Measurements from ENCODE around the gene IKBIP.
A peak's percentile ranks its signal among the peaks of the same experiment; 100 is the strongest.
"Not testable (repeated sequence)": the region's sequence is repeated elsewhere in the genome, so short reads cannot be mapped to it uniquely, and the experiment has no call there.

The IKBIP gene

DNA sequence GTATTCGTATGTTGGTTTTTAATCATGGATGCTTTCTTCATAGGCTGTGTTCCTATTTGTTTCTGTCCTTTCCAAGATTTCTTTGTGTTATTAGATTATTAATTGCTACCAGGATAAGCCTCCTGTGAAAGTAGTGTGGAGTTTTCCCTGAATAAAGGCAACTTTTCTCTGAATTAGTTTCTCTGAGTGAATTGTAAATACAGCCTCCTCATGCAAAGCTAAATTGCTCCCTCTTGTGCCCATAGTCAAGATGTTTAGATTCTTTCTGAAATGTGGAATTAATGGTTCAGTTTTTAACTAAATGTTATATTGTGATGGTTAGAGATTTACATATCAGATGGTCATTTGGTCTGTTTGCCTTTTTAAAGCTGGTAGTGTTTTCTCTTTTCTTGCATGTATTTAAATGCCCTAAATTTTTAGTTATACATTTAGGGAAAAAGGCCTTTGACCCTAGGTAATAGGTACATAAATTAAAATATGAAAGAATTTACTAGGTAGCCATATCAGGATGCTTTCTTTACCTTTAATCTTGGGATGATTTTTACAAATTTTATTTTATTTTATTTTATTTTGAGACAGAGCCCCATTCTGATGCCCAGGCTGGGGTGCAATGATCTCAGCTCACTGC lies 9.4 kb upstream of the IKBIP start:
- H3K4me3 ChIP-seq (ENCODE audit: low read depth, low read length), result no peak overlapping the region
- TF ChIP-seq, protein P1, sequence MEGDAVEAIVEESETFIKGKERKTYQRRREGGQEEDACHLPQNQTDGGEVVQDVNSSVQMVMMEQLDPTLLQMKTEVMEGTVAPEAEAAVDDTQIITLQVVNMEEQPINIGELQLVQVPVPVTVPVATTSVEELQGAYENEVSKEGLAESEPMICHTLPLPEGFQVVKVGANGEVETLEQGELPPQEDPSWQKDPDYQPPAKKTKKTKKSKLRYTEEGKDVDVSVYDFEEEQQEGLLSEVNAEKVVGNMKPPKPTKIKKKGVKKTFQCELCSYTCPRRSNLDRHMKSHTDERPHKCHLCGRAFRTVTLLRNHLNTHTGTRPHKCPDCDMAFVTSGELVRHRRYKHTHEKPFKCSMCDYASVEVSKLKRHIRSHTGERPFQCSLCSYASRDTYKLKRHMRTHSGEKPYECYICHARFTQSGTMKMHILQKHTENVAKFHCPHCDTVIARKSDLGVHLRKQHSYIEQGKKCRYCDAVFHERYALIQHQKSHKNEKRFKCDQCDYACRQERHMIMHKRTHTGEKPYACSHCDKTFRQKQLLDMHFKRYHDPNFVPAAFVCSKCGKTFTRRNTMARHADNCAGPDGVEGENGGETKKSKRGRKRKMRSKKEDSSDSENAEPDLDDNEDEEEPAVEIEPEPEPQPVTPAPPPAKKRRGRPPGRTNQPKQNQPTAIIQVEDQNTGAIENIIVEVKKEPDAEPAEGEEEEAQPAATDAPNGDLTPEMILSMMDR (conservative IDR thresholded peaks at IDR 0.05; ENCODE audit: low read depth, low read length), result peak; percentile 64
- DNase-seq (ENCODE audit: low read depth), result peak; percentile 85

DNA sequence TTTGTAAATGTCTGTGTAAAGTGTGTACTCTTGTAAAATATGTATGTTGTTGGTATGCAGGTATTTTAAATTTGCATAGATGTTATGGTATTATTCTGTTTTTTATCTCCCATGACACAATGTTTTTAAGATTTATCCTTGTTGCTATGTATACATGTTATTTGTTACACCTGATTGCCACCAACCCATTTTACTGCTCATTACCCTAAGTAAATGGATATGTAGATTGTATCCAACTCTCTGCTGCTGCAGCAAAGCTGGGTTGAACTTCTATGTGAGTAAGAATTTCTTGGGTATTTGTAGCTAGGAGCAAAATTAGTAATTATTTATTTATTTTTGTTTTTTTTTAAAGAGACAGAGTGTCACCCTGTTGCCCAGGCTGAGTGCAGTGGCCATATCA lies 6.7 kb upstream of the IKBIP start:
- TF ChIP-seq, protein P1 (conservative IDR thresholded peaks at IDR 0.05; ENCODE audit: low read depth, low read length), result no peak
- H3K4me3 ChIP-seq (ENCODE audit: low read depth, low read length), result no peak overlapping the region
- DNase-seq (ENCODE audit: low read depth), result no peak

GRCh38 chr12:98646294-98647090 lies 1.9 kb upstream of the IKBIP start:
- DNase-seq (ENCODE audit: low read depth), result peak; percentile 43
- H3K4me3 ChIP-seq (ENCODE audit: low read depth, low read length), result peak overlapping the region; percentile 95
- TF ChIP-seq, protein P1 (conservative IDR thresholded peaks at IDR 0.05; ENCODE audit: low read depth, low read length), result peak; percentile 21

DNA sequence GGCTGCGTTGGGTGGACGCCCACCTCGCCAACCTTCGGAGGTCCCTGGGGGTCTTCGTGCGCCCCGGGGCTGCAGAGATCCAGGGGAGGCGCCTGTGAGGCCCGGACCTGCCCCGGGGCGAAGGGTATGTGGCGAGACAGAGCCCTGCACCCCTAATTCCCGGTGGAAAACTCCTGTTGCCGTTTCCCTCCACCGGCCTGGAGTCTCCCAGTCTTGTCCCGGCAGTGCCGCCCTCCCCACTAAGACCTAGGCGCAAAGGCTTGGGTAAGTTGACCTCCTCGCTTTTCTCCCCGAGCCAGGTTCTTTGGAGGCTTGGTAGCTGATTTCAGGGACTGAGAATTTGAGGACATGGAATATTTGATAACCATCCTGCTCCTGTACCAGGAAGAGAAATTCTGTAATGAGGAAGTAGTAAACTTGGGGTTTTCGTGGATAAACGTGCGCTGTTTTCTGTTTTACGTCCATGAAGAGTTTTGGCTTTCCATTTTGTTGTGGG lies 1.0 kb upstream of the IKBIP start:
- peak overlapping the region; percentile 95 for H3K4me3 ChIP-seq (ENCODE audit: low read depth, low read length)
- TF ChIP-seq, protein P1 (conservative IDR thresholded peaks at IDR 0.05; ENCODE audit: low read depth, low read length), result no peak
- DNase-seq (ENCODE audit: low read depth), result peak; percentile 16

DNA sequence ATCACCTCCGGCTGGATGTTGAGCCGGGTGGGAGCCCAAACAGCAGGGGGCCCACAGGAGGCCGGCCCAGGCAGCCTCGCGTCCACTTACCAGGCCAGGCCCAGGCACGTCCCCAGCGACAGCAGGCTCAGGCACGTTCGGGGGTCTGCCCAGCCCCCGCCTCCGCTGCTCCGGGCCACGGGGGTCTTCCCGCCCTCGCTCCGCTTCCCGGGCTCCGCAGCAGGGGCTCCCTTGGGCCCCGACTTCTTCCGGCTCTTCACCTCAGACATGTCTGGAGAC lies 216 bp downstream of the IKBIP start:
- H3K4me3 ChIP-seq (ENCODE audit: low read depth, low read length), result peak overlapping the region; percentile 95
- TF ChIP-seq, protein P1 (conservative IDR thresholded peaks at IDR 0.05; ENCODE audit: low read depth, low read length), result no peak
- DNase-seq (ENCODE audit: low read depth), result no peak

GRCh38 chr12:98642801-98643200 lies 1.8 kb downstream of the IKBIP start:
- not testable (repeated sequence) for H3K4me3 ChIP-seq (ENCODE audit: low read depth, low read length); DNase-seq (ENCODE audit: low read depth)

DNA sequence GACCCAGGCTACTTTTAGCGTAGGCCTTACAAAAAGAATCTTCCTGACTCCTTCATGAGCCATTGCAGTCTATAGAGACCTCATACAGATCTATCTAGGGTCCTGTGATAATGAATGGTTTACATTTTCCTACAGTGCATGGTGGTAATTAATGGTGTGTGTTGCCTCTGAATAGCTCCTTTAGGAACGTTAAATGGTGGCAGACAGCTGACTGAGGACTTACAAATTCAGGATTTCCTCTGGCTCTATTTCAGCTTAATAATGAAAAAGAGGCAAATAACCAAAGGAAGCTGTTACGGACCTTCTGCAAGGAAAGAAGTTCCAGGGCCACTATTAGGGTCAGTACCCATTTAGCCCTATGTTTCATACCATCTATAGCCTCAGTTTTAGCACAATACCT lies 5.1 kb downstream of the IKBIP start:
- no peak overlapping the region for H3K4me3 ChIP-seq (ENCODE audit: low read depth, low read length)
- TF ChIP-seq, protein P1 (conservative IDR thresholded peaks at IDR 0.05; ENCODE audit: low read depth, low read length), result no peak
- DNase-seq (ENCODE audit: low read depth), result no peak

Measured in choroid plexus epithelial cell (primary cell).